ENCODE results near the gene SLC22A17. TPM values are rescaled to one million over a fixed set of nuclear protein-coding genes. Genes with fewer than 3 reads are reported as not detected.
A peak's percentile ranks its signal among the peaks of the same experiment; 100 is the strongest.

The SLC22A17 gene
- total RNA-seq, 1 donor from 2014 or later: 29.3 TPM

- TF ChIP-seq EZH2 (IDR thresholded peaks at IDR 0.05; ENCODE audit: insufficient read depth, low read length): no peak
- TF ChIP-seq CTCF (IDR thresholded peaks at IDR 0.05; ENCODE audit: insufficient read depth, low read depth, low read length): no peak
- no peak overlapping the region for H3K9ac ChIP-seq (ENCODE audit: low read length)
- no peaks in the 10 kb centered on the region for H3K4me1 Mint-ChIP-seq (ENCODE audit: low read depth, unreplicated experiment)
- peaks cover 7% of the 10 kb centered on the region for H3K27me3 Mint-ChIP-seq (ENCODE audit: low read depth, unreplicated experiment)
- no peak overlapping the region for H3K4me3 ChIP-seq (ENCODE audit: insufficient read depth, low read depth, low read length)
- H4K20me1 ChIP-seq (ENCODE audit: insufficient read depth, low read length): peaks cover 5% of the 10 kb centered on the region
- no peak for DNase-seq (ENCODE audit: low read depth)
- no peak for FAIRE-seq
- H3K4me2 ChIP-seq (ENCODE audit: low read length): no peak overlapping the region
- no peaks in the 10 kb centered on the region for H3K4me1 ChIP-seq (ENCODE audit: insufficient read depth, low read length)
- H3K79me2 ChIP-seq (ENCODE audit: insufficient read depth, low read length): no peaks in the 10 kb centered on the region
- H3K36me3 Mint-ChIP-seq (ENCODE audit: low read depth, unreplicated experiment): peaks cover 21% of the 10 kb centered on the region
- no peak overlapping the region for H3K27ac ChIP-seq (ENCODE audit: low read depth, low read length)
- peak overlapping the region; percentile 69 for H3K27ac Mint-ChIP-seq (ENCODE audit: unreplicated experiment)
- no peak overlapping the region for H2AFZ ChIP-seq (ENCODE audit: low read depth, low read length)
- no peaks in the 10 kb centered on the region for H3K27me3 ChIP-seq (ENCODE audit: insufficient read depth, low read length)
- H3K4me3 Mint-ChIP-seq (ENCODE audit: unreplicated experiment): no peak overlapping the region
- H3K9me3 ChIP-seq (ENCODE audit: insufficient read depth, low read depth, low read length): no peaks in the 10 kb centered on the region
- H3K36me3 ChIP-seq (ENCODE audit: insufficient read depth, low read length): no peaks in the 10 kb centered on the region
- peaks cover 2% of the 10 kb centered on the region for H3K9me3 Mint-ChIP-seq (ENCODE audit: unreplicated experiment)
These were observed 5.0 kb downstream of the SLC22A17 start for GRCh38 chr14:23347406-23348296.

- no peak overlapping the region for H2AFZ ChIP-seq (ENCODE audit: low read depth, low read length)
- FAIRE-seq (no peak), DNase-seq (ENCODE audit: low read depth) (no peak)
- H3K9me3 Mint-ChIP-seq (ENCODE audit: unreplicated experiment): peaks cover 2% of the 10 kb centered on the region
- peaks cover 5% of the 10 kb centered on the region for H4K20me1 ChIP-seq (ENCODE audit: insufficient read depth, low read length)
- peaks cover 7% of the 10 kb centered on the region for H3K27me3 Mint-ChIP-seq (ENCODE audit: low read depth, unreplicated experiment)
- TF ChIP-seq CTCF (IDR thresholded peaks at IDR 0.05; ENCODE audit: insufficient read depth, low read depth, low read length) (no peak), EZH2 (IDR thresholded peaks at IDR 0.05; ENCODE audit: insufficient read depth, low read length) (no peak)
- peaks cover 21% of the 10 kb centered on the region for H3K36me3 Mint-ChIP-seq (ENCODE audit: low read depth, unreplicated experiment)
- no peak overlapping the region for H3K27ac ChIP-seq (ENCODE audit: low read depth, low read length)
- peak overlapping the region; percentile 69 for H3K27ac Mint-ChIP-seq (ENCODE audit: unreplicated experiment)
- no peaks in the 10 kb centered on the region for H3K79me2 ChIP-seq (ENCODE audit: insufficient read depth, low read length)
- H3K4me3 ChIP-seq (ENCODE audit: insufficient read depth, low read depth, low read length): no peak overlapping the region
- H3K4me1 ChIP-seq (ENCODE audit: insufficient read depth, low read length): no peaks in the 10 kb centered on the region
- no peak overlapping the region for H3K4me2 ChIP-seq (ENCODE audit: low read length)
- no peak overlapping the region for H3K4me3 Mint-ChIP-seq (ENCODE audit: unreplicated experiment)
- H3K9me3 ChIP-seq (ENCODE audit: insufficient read depth, low read depth, low read length): no peaks in the 10 kb centered on the region
- H3K9ac ChIP-seq (ENCODE audit: low read length): no peak overlapping the region
- H3K27me3 ChIP-seq (ENCODE audit: insufficient read depth, low read length): peaks cover 3% of the 10 kb centered on the region
- H3K36me3 ChIP-seq (ENCODE audit: insufficient read depth, low read length): no peaks in the 10 kb centered on the region
- H3K4me1 Mint-ChIP-seq (ENCODE audit: low read depth, unreplicated experiment): no peaks in the 10 kb centered on the region
These were observed 5.8 kb downstream of the SLC22A17 start for GRCh38 chr14:23346693-23347405.

All from astrocyte (in vitro differentiated cells and primary cell).